RWPE1 (cell line): ENCODE measurements around the gene TRUB1.

ENCODE experiments used
- CTCF ChIA-PET: fragments of 350-600 bp; sonication (Branson Sonifier 250); formaldehyde crosslinking; extraction: SDS; loops from one replicate; lab custom pipeline; 2021; lab: Yijun Ruan, JAX
- POLR2A ChIA-PET: fragments of 400-600 bp; formaldehyde crosslinking; extraction: SDS; loops from one replicate; lab custom pipeline; 2020; ENCODE audit warnings: antibody characterized with exemption; ENCODE audit not compliant: low non-redundant PET; lab: Yijun Ruan, JAX
- DNase-seq: peaks from one replicate; pipeline ENCODE4 v3.0.0; 2012; ENCODE audit warnings: low spot score
- H3K27ac ChIP-seq: fragments of 450-650 bp; 2 replicates; pipeline ENCODE4 v1.5.1; 2017
- TF ChIP-seq, protein P1 (sequence below): fragments of 450-650 bp; conservative IDR thresholded peaks from 2 replicates; pipeline ENCODE4 v1.5.1; 2017; ENCODE audit warnings: low read depth, mild to moderate bottlenecking

Gene TRUB1

DNA sequence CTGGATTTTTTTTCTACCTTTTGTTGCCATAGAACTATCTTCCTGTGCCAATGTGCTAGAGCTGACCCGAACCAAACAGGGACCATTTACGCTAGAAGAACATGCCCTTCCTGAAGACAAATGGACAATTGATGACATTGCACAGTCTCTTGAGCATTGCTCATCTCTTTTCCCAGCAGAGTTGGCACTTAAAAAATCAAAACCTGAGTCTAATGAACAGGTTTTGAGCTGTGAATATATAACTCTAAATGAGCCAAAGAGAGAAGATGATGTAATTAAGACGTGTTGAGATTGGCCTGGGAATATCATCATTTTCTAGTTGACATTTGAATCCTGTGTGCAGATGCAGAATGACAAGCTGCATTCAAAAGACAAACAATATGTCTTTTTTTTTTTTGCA lies 37.1 kb downstream of the TRUB1 start:
- ChIA-PET POLR2A (no interaction called here), CTCF (no interaction called here)
- DNase-seq: no peak
- TF ChIP-seq, protein P1, sequence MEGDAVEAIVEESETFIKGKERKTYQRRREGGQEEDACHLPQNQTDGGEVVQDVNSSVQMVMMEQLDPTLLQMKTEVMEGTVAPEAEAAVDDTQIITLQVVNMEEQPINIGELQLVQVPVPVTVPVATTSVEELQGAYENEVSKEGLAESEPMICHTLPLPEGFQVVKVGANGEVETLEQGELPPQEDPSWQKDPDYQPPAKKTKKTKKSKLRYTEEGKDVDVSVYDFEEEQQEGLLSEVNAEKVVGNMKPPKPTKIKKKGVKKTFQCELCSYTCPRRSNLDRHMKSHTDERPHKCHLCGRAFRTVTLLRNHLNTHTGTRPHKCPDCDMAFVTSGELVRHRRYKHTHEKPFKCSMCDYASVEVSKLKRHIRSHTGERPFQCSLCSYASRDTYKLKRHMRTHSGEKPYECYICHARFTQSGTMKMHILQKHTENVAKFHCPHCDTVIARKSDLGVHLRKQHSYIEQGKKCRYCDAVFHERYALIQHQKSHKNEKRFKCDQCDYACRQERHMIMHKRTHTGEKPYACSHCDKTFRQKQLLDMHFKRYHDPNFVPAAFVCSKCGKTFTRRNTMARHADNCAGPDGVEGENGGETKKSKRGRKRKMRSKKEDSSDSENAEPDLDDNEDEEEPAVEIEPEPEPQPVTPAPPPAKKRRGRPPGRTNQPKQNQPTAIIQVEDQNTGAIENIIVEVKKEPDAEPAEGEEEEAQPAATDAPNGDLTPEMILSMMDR: no peak
- H3K27ac ChIP-seq: no peak overlapping the region

- ChIA-PET POLR2A (no interaction called here), CTCF (no interaction called here)
- no peak overlapping the region for H3K27ac ChIP-seq
- no peak for DNase-seq
- TF ChIP-seq, protein P1: no peak
Measured at GRCh38 chr10:114982989-114983388, 45.0 kb downstream of the TRUB1 start.

DNA sequence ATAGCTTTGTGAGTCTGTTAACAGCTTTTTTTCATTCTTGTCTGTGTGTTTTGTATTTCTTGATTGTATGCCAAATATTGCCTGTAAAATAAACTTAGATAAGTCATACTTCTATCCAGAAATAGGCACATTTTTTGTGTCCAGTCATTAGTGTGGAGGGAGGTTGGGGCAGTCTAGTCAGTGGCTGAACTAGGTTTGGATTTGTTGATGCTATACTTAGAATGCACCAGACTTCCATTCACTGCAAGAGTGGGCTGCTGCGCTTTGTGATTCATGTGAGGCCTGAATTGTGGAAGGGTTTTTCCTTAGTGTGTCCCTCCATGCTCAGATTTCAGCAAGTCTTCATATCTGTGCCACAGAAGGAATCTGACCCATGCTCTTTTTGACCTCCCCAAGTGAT lies 50.0 kb downstream of the TRUB1 start:
- TF ChIP-seq, protein P1: no peak
- ChIA-PET POLR2A (no interaction called here), CTCF (interaction anchor here (0.6 kb wide), 1 partner anchor 236 kb away, joined by 3 read pairs; no protein-coding TSS in a partner anchor)
- DNase-seq: no peak
- H3K27ac ChIP-seq: no peak overlapping the region

- no peak for DNase-seq
- TF ChIP-seq, protein P1: no peak
- POLR2A ChIA-PET: no interaction called here
- no peak overlapping the region for H3K27ac ChIP-seq
- CTCF ChIA-PET: no interaction called here
Measured at GRCh38 chr10:114990586-114990985, 52.6 kb downstream of the TRUB1 start.

GRCh38 chr10:114990991-114991390 lies 53.0 kb downstream of the TRUB1 start:
- no peak for DNase-seq
- CTCF ChIA-PET: interaction anchor here (0.6 kb wide), 1 partner anchor 105 kb away, joined by 3 read pairs; no protein-coding TSS in a partner anchor

DNA sequence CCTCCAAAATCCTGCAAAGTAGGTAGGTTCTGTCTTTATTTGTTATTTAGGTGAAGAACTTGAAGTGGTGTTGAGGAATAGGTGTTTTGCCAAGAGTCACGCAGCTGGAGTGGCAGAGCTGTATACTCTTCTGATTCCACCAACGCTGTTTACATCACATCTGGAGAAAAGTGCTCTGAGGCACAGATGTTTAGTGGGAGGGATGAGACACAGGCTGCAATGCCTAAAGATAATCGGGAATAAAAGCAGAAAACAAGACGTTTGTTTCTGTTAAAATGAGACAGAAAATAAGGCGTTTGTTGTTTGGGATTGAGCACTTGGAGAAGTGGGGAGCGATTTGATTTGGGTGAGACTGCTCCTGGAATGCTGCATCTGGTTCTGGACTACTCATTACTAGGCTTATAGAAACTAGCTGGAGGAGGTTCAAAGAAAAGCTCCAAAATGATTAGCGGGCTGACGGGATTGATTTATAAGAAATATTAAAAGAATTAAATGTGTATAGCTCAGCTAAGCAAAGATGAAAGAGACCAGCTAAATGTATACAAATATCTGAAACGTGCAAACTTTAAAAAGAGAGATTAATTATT lies 54.3 kb downstream of the TRUB1 start:
- DNase-seq: no peak
- TF ChIP-seq, protein P1: no peak
- ChIA-PET POLR2A (no interaction called here), CTCF (no interaction called here)
- no peak overlapping the region for H3K27ac ChIP-seq

More at GRCh38 chr10:114990991-114991390, 53.0 kb downstream of the TRUB1 start:
- TF ChIP-seq, protein P1: no peak
- H3K27ac ChIP-seq: no peak overlapping the region
- POLR2A ChIA-PET: no interaction called here
